ENCODE results near the gene ADAM10.

- TF ChIP-seq, protein P1, sequence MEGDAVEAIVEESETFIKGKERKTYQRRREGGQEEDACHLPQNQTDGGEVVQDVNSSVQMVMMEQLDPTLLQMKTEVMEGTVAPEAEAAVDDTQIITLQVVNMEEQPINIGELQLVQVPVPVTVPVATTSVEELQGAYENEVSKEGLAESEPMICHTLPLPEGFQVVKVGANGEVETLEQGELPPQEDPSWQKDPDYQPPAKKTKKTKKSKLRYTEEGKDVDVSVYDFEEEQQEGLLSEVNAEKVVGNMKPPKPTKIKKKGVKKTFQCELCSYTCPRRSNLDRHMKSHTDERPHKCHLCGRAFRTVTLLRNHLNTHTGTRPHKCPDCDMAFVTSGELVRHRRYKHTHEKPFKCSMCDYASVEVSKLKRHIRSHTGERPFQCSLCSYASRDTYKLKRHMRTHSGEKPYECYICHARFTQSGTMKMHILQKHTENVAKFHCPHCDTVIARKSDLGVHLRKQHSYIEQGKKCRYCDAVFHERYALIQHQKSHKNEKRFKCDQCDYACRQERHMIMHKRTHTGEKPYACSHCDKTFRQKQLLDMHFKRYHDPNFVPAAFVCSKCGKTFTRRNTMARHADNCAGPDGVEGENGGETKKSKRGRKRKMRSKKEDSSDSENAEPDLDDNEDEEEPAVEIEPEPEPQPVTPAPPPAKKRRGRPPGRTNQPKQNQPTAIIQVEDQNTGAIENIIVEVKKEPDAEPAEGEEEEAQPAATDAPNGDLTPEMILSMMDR (IDR thresholded peaks at IDR 0.05) = no peak
- TF ChIP-seq EP300 (IDR thresholded peaks at IDR 0.05) (no peak), POLR2AphosphoS5 (IDR thresholded peaks at IDR 0.05) (no peak)
These were observed 204.8 kb downstream of the ADAM10 start for GRCh38 chr15:58544756-58545155.
